OCI-LY1 (cell line): Measurements from ENCODE around the gene ERGIC1.

ENCODE experiments used
- EZH2 ChIP-seq: fragments of 200-600 bp; sonication (generic), shearing (Covaris generic); IDR thresholded peaks from 2 replicates; pipeline ENCODE4 v1.8.0; 2017; ENCODE audit warnings: borderline replicate concordance, mixed run types, mild to moderate bottlenecking, antibody characterized with exemption, low read length, moderate library complexity, mixed read lengths
- TF ChIP-seq, protein P1 (sequence below): fragments of 200-600 bp; sonication (generic), shearing (Covaris generic); IDR thresholded peaks from 2 replicates; pipeline ENCODE4 v1.5.1; 2017; ENCODE audit warnings: mild to moderate bottlenecking, antibody characterized with exemption, low read length, moderate library complexity, mixed read lengths

DNA sequence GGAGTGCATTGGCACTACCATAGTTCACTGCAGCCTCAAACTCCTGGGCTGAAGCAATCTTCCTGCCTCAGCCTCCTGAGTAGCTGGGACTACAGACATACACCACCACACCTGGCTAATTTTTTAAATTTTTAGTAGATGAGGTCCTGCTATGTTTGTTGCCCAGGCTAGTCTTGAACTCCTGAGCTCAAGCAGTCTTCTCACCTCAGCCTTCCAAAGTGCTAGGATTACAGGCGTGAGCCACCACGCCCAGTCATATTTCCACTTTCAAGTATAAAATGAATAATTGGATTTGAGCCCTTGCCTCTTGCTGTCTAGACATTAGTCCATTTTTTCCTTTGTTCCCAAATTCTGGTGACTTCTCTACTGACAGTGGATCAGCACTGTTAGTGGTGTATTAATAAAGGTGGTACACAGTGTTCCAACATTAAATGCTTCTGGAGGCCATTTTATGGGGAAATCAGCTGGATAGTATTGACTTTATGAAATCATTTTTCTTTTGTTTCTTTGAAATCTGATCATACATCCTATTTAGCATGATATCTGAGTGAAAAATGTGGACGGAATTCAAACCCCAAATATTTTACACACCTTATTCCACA, 165.4 kb downstream of the ERGIC1 start:
- TF ChIP-seq, protein P1, sequence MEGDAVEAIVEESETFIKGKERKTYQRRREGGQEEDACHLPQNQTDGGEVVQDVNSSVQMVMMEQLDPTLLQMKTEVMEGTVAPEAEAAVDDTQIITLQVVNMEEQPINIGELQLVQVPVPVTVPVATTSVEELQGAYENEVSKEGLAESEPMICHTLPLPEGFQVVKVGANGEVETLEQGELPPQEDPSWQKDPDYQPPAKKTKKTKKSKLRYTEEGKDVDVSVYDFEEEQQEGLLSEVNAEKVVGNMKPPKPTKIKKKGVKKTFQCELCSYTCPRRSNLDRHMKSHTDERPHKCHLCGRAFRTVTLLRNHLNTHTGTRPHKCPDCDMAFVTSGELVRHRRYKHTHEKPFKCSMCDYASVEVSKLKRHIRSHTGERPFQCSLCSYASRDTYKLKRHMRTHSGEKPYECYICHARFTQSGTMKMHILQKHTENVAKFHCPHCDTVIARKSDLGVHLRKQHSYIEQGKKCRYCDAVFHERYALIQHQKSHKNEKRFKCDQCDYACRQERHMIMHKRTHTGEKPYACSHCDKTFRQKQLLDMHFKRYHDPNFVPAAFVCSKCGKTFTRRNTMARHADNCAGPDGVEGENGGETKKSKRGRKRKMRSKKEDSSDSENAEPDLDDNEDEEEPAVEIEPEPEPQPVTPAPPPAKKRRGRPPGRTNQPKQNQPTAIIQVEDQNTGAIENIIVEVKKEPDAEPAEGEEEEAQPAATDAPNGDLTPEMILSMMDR = no peak
- TF ChIP-seq EZH2 = no peak
